ENCODE data around the gene CBARP.
"Not testable (repeated sequence)": the region's sequence is repeated elsewhere in the genome, so short reads cannot be mapped to it uniquely, and the experiment has no call there.

CBARP gene

GRCh38 chr19:1252821-1253513 is 15.2 kb upstream of the CBARP start:
- peak in 1 of 2 donors; percentile 71 for DNase-seq (ENCODE audit: low read depth in 2 of 2)

- peak in 1 of 2 donors; percentile 45 for DNase-seq (ENCODE audit: low read depth in 2 of 2)
Measured at GRCh38 chr19:1252221-1252820, 14.5 kb upstream of the CBARP start.

GRCh38 chr19:1251330-1252220 is 13.8 kb upstream of the CBARP start:
- DNase-seq (ENCODE audit: low read depth in 2 of 2): peak in 1 of 2 donors; percentile 54

GRCh38 chr19:1250437-1251260 is 12.8 kb upstream of the CBARP start:
- no peak for DNase-seq (ENCODE audit: low read depth in 2 of 2)

GRCh38 chr19:1249990-1250436 is 12.2 kb upstream of the CBARP start:
- no peak for DNase-seq (ENCODE audit: low read depth in 2 of 2)

GRCh38 chr19:1249298-1249989 is 11.6 kb upstream of the CBARP start:
- DNase-seq (ENCODE audit: low read depth in 2 of 2): peak; percentile 90 to 92

- peak; percentile 72 to 78 for DNase-seq (ENCODE audit: low read depth in 2 of 2)
Measured at GRCh38 chr19:1248786-1249297, 11.0 kb upstream of the CBARP start.

GRCh38 chr19:1248139-1248785 is 10.5 kb upstream of the CBARP start, which contains the start of gene MIDN:
TSS of gene MIDN (plus strand) at chr19:1248583. CDS start at chr19:1250297, 1,714 bp downstream.
- DNase-seq (ENCODE audit: low read depth in 2 of 2): peak in 1 of 2 donors; percentile 59

- no peak for DNase-seq (ENCODE audit: low read depth in 2 of 2)
Measured at GRCh38 chr19:1247748-1248138, 9.9 kb upstream of the CBARP start.

GRCh38 chr19:1246265-1247087 is 8.7 kb upstream of the CBARP start:
- DNase-seq (ENCODE audit: low read depth in 2 of 2): not testable (repeated sequence)

- DNase-seq (ENCODE audit: low read depth in 2 of 2): no peak
Measured at GRCh38 chr19:1245494-1246264, 7.9 kb upstream of the CBARP start.

- no peak for DNase-seq (ENCODE audit: low read depth in 2 of 2)
Measured at GRCh38 chr19:1244693-1245451, 7.1 kb upstream of the CBARP start.

GRCh38 chr19:1243768-1244692 is 6.2 kb upstream of the CBARP start:
- DNase-seq (ENCODE audit: low read depth in 2 of 2): peak; percentile 79 to 84

- peak; percentile 90 to 96 for DNase-seq (ENCODE audit: low read depth in 2 of 2)
Measured at GRCh38 chr19:1241417-1242095, 3.8 kb upstream of the CBARP start, which contains the start of gene ATP5F1D. TSS of gene ATP5F1D (plus strand) at chr19:1241751. CDS start at chr19:1241851, 100 bp downstream.

GRCh38 chr19:1240925-1241324 is 3.1 kb upstream of the CBARP start:
- DNase-seq (ENCODE audit: low read depth in 2 of 2): no peak

Data from stimulated activated CD8-positive, alpha-beta memory T cell treated with anti-CD3 and anti-CD28 coated beads, Interleukin-2, amount 100 ng/mL, for 48 hours (primary cell).